GM12878 (cell line): Measurements from ENCODE around the gene GARIN5A. TPM values are rescaled to one million over a fixed set of nuclear protein-coding genes. Genes with fewer than 3 reads are reported as not detected.

Source experiments
- ATAC-seq: fragments of 200-7000 bp; cut with Tn5 transposase; 3 replicates; pipeline ENCODE4 v1.9.1; 2020; ENCODE audit warnings: mild to moderate bottlenecking, moderate library complexity
- BruUV-seq: library from RNA; stranded (reverse); fragments of 400-500 nt; replicated peaks from 2 replicates; lab custom pipeline; 2021; lab: Mats Ljungman, UMichigan
- CTCF ChIA-PET: fragments of 300-600 bp; sonication (Branson Sonifier 250); formaldehyde crosslinking; extraction: SDS; loops from one replicate; lab custom pipeline; 2021; ENCODE audit warnings: inconsistent platforms; lab: Yijun Ruan, JAX
- POLR2A ChIA-PET: fragments of 350-600 bp; formaldehyde crosslinking; extraction: SDS; loops from one replicate; lab custom pipeline; 2021; ENCODE audit warnings: inconsistent platforms; lab: Charles Lee
- RAD21 ChIA-PET: fragments of 300-600 bp; sonication (Branson Sonifier 250); formaldehyde crosslinking; loops from one replicate; lab custom pipeline; 2023; ENCODE audit warnings: antibody characterized with exemption; ENCODE audit not compliant: unreplicated experiment; lab: Charles Lee
- SMC1A ChIA-PET: fragments of 300-600 bp; sonication (Branson Sonifier 250); formaldehyde crosslinking; loops from one replicate; lab custom pipeline; 2023; ENCODE audit not compliant: unreplicated experiment, uncharacterized antibody; lab: Charles Lee
- DNase-seq: peaks from one replicate; pipeline ENCODE4 v3.0.0-alpha.2; 2011; ENCODE audit warnings: low read depth, low spot score
- FAIRE-seq: peaks from 3 replicates; lab custom pipeline; 2011; peaks lifted over from hg19 to GRCh38; lab: Jason Lieb, UNC
- H2AFZ ChIP-seq: 2 replicates; pipeline ENCODE4 v1.6.0; 2011; ENCODE audit warnings: low read depth, low read length, control low read depth; ENCODE audit not compliant: control insufficient read depth
- H3K27ac ChIP-seq: 2 replicates; pipeline ENCODE4 v1.5.1; 2011; ENCODE audit warnings: control low read depth; ENCODE audit not compliant: control insufficient read depth, insufficient read depth
- H3K27me3 ChIP-seq, 2 experiments: replicated peaks in 1 of 2; 2 replicates each; pipeline versions ENCODE4 v1.6.0 to v1.6.1; 2011; ENCODE audit warnings: low read length in 1 of 2; ENCODE audit not compliant: control insufficient read depth in 2 of 2, insufficient read depth in 2 of 2
- H3K36me3 ChIP-seq, 2 experiments: 2 replicates each; pipeline ENCODE4 v1.5.1; 2011; ENCODE audit warnings: low read length in 1 of 2; ENCODE audit not compliant: control insufficient read depth in 2 of 2, insufficient read depth in 2 of 2
- H3K4me1 ChIP-seq: 2 replicates; pipeline ENCODE4 v1.6.1; 2011; ENCODE audit warnings: mild to moderate bottlenecking, low read length, moderate library complexity, mixed read lengths; ENCODE audit not compliant: control insufficient read depth, insufficient read depth
- H3K4me2 ChIP-seq: 2 replicates; pipeline ENCODE4 v1.6.0; 2011; ENCODE audit warnings: control low read depth; ENCODE audit not compliant: control insufficient read depth, insufficient read depth
- H3K4me3 ChIP-seq: fragments of 200-600 bp; sonication (generic); 2 replicates; pipeline ENCODE4 v1.5.1; 2016
- H3K79me2 ChIP-seq: 2 replicates; pipeline ENCODE4 v1.6.0; 2011; ENCODE audit warnings: low read length; ENCODE audit not compliant: control insufficient read depth, insufficient read depth
- H3K9ac ChIP-seq: 2 replicates; pipeline ENCODE4 v1.8.0; 2011; ENCODE audit warnings: low read length, control low read depth, mixed read lengths; ENCODE audit not compliant: control insufficient read depth, insufficient read depth
- H3K9me3 ChIP-seq: replicated peaks from 3 replicates; pipeline ENCODE4 v1.5.1; 2011; ENCODE audit warnings: mild to moderate bottlenecking, low read length; ENCODE audit not compliant: control insufficient read depth, insufficient read depth
- H4K20me1 ChIP-seq: 2 replicates; pipeline ENCODE4 v1.6.0; 2011; ENCODE audit not compliant: control insufficient read depth, insufficient read depth
- HDAC2 ChIP-seq: fragments of 200-600 bp; sonication (generic); IDR thresholded peaks from 2 replicates; pipeline ENCODE4 v1.6.1; 2017
- PBX3 ChIP-seq: IDR thresholded peaks from 2 replicates; pipeline ENCODE4 v1.6.1; 2011; ENCODE audit warnings: mild to moderate bottlenecking, low read depth, low read length, moderate library complexity; ENCODE audit not compliant: insufficient replicate concordance
- POLR2A ChIP-seq: IDR thresholded peaks from 2 replicates; pipeline ENCODE4 v1.6.1; 2011; ENCODE audit warnings: low read depth, mild to moderate bottlenecking, low read length
- SMC3 ChIP-seq: IDR thresholded peaks from 2 replicates; pipeline ENCODE4 v1.6.1; 2011; ENCODE audit warnings: low read length, improper control_type of control experiment, borderline replicate concordance
- TCF3 ChIP-seq: IDR thresholded peaks from 2 replicates; pipeline ENCODE4 v1.6.1; 2012; ENCODE audit warnings: low read depth, mild to moderate bottlenecking, low read length, borderline replicate concordance; ENCODE audit not compliant: insufficient read depth
- USF1 ChIP-seq: IDR thresholded peaks from 2 replicates; pipeline ENCODE4 v1.6.1; 2011; ENCODE audit warnings: borderline replicate concordance, low read depth, mild to moderate bottlenecking, moderate library complexity, mixed read lengths, low read length; ENCODE audit not compliant: insufficient read depth; ENCODE audit errors: extremely low read length
- YBX1 ChIP-seq: fragments of 450-650 bp; IDR thresholded peaks from 2 replicates; pipeline ENCODE4 v1.6.1; 2016; ENCODE audit warnings: antibody characterized with exemption
- WGBS: methylation state at CpG from one replicate; pipeline ENCODE4 v1.1.6; 2016; ENCODE audit warnings: low lambda C conversion rate; ENCODE audit not compliant: insufficient replicate concordance, insufficient coverage; ENCODE audit errors: missing lambda C conversion rate; 5-methylcytosine and 5-hydroxymethylcytosine counted together
- in situ Hi-C: fragments of 300-500 bp; cut with MboI; formaldehyde crosslinking; loops from 9 replicates; pipeline ENCODE4 v1.14.3; 2018; ENCODE audit warnings: mixed read lengths
- intact Hi-C: fragments of 100-400 bp; cut with micrococcal nuclease; formaldehyde crosslinking; loops from one replicate; pipeline ENCODE4 v1.14.2; 2022; ENCODE audit not compliant: unreplicated experiment
- polyA plus RNA-seq, 11 experiments: library from polyadenylated mRNA; depleted of rRNA in 4 of 11; unstranded in 6 of 11; stranded (reverse) in 5 of 11; fragments of >200 nt; fragmentation: Nextera tagmentation in 4 of 11; fragmentation: Illumina TruSeq in 1 of 11; extraction: Ambion mirVana in 4 of 11; extraction: Trizol in 1 of 11; gene quantifications; 1 replicate in 1 of 11; 2 replicates in 10 of 11; pipeline versions ENCODE4 v1.2.1 to v1.2.3, GENCODE V29; 2011 to 2016; ENCODE audit warnings: inconsistent platforms in 2 of 11, missing spikeins in 2 of 11, low read depth in 1 of 11
- total RNA-seq, 4 experiments: library from RNA; depleted of rRNA in 3 of 4; stranded (reverse); fragments of >200 nt in 3 of 4; fragmentation: Illumina TruSeq in 1 of 4; extraction: Trizol in 1 of 4; gene quantifications; 2 replicates each; pipeline versions ENCODE4 v1.2.1 to v1.2.3, GENCODE V29; 2013 to 2021

Gene GARIN5A
- total and polyA plus RNA-seq, 10 of the 15 experiments (the other 5 are each of a cell fraction or from before 2014, with no cell fraction given): 0.18 to 1.2 (median 0.24) TPM; not detected in 6

GRCh38 chr19:50519006-50519575 lies 42.4 kb upstream of the GARIN5A start:
- POLR2A ChIA-PET: no interaction called here

GRCh38 chr19:50518091-50519005 lies 41.7 kb upstream of the GARIN5A start:
- SMC1A ChIA-PET: no interaction called here
- H3K9me3 ChIP-seq: no peaks in the 10 kb centered on the region
- H3K27me3 ChIP-seq: no peaks in the 10 kb centered on the region
- RAD21 ChIA-PET: no interaction called here
- no peaks in the 10 kb centered on the region for H4K20me1 ChIP-seq
- no peak overlapping the region for H3K4me2 ChIP-seq
- POLR2A ChIA-PET: no interaction called here
- no peak overlapping the region for H3K4me3 ChIP-seq
- CTCF ChIA-PET: no interaction called here
- H3K36me3 ChIP-seq: no peaks in the 10 kb centered on the region
- ATAC-seq: no peak
- TF ChIP-seq POLR2A: peak; percentile 47; the same call in 1 of the 2 replicates
- no peak for TF ChIP-seq PBX3
- TF ChIP-seq, all 136 proteins: peak for 1
- WGBS: 91% methylated on average over 71 of the region's 87 CpGs
- H3K27ac ChIP-seq: no peak overlapping the region
- no TSS peak for BruUV-seq
- in situ Hi-C loops (no loop called here), intact Hi-C loops (no loop called here)
- H2AFZ ChIP-seq: no peak overlapping the region
- DNase-seq (no peak), FAIRE-seq (no peak)
- H3K4me1 ChIP-seq: no peaks in the 10 kb centered on the region
- no peaks in the 10 kb centered on the region for H3K79me2 ChIP-seq
- no peak overlapping the region for H3K9ac ChIP-seq

More at GRCh38 chr19:50519006-50519575, 42.4 kb upstream of the GARIN5A start:
- DNase-seq (no peak), ATAC-seq (no peak), FAIRE-seq (no peak)
- WGBS: 89% methylated on average over 40 of the region's 40 CpGs
- H3K9ac ChIP-seq: no peak overlapping the region
- no peaks in the 10 kb centered on the region for H3K36me3 ChIP-seq
- H3K9me3 ChIP-seq: no peaks in the 10 kb centered on the region
- H3K4me3 ChIP-seq: no peak overlapping the region
- H3K4me1 ChIP-seq: no peaks in the 10 kb centered on the region
- intact Hi-C loops (no loop called here), in situ Hi-C loops (no loop called here)
- no peak overlapping the region for H3K4me2 ChIP-seq
- no TSS peak for BruUV-seq
- ChIA-PET RAD21 (no interaction called here), SMC1A (no interaction called here), CTCF (no interaction called here)
- no peak overlapping the region for H3K27ac ChIP-seq
- H2AFZ ChIP-seq: no peak overlapping the region
- H4K20me1 ChIP-seq: no peaks in the 10 kb centered on the region
- TF ChIP-seq HDAC2 (no peak), YBX1 (no peak), TCF3 (no peak), USF1 (no peak), SMC3 (no peak)
- H3K79me2 ChIP-seq: no peaks in the 10 kb centered on the region
- no peaks in the 10 kb centered on the region for H3K27me3 ChIP-seq
